C1 segment of cervical spinal cord (tissue), 14 donors: ENCODE data around the gene CALHM4.

Experiments
- DNase-seq, 14 donors: peaks; one replicate each; lab custom pipeline; 2025; lab: John Stamatoyannopoulos, UW

CALHM4 gene, protein sequence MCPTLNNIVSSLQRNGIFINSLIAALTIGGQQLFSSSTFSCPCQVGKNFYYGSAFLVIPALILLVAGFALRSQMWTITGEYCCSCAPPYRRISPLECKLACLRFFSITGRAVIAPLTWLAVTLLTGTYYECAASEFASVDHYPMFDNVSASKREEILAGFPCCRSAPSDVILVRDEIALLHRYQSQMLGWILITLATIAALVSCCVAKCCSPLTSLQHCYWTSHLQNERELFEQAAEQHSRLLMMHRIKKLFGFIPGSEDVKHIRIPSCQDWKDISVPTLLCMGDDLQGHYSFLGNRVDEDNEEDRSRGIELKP

DNA sequence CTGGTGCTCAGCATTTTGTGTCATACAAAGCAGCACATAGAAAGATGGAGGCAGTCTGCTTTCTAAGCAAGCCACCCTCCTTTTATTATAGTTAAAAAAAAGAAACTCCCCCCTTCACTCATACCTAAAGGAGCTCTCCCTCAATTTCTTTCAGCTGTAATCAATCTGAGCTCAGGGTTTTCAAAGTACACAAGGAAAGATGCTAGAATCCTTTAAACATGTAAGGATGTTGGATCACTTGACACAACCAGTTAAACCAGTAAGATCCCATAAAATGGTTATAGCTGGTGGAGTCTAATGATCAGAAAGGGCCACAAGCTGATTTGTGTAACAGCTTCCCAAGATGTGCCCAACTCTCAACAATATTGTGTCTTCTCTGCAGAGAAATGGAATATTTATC, at the start of gene CALHM4:
TSS of gene CALHM4 (plus strand) at position 301 of the 400 bp plus-strand sequence. CDS start at position 344, 43 bp downstream.
- DNase-seq = no peak

- DNase-seq = no peak
Observed at GRCh38 chr6:116507324-116507723, 46.2 kb upstream of the CALHM4 start.

DNA sequence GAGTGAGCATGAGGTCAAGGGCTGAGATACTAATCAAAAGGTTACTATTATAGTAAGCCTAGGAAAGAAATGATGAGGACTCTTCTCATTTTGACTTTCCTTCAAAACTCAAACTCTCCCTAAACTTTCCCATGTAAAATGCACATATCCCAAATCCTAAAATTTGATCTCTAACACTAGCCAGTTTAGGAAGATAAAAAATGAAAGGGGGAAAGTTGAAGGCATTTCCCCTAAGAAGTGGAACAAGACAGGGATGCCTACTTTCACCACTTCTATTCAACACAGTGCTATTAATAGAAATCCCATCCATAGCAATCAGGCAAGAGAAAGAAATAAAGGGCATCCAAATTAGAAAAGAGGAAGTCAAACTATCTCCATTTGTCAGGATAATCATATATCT, 45.0 kb upstream of the CALHM4 start:
- no peak for DNase-seq

DNA sequence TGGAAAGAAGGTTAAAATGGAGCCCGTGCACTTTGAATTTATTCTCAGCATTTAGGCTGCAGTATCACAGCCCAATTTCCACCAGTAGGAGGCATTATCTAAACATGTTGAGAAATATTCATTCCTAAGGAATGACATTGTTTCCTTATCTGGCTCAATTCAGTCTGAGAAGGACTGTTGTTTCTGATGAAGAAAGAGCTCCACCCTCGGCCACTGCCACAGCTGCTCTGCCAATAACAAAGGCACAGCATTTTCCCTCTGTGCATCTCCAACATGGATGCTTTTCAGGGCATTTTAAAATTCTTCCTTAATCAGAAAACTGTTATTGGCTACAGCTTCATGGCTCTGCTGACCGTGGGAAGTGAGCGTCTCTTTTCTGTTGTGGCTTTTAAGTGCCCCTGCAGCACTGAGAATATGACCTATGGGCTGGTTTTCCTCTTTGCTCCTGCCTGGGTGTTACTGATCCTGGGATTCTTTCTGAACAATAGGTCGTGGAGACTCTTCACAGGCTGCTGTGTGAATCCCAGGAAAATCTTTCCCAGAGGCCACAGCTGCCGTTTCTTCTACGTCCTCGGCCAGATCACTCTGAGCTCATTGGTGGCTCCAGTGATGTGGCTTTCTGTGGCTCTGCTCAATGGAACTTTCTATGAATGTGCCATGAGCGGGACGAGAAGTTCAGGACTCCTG, 42.0 kb upstream of the CALHM4 start, which contains the start of gene CALHM5:
TSS of gene CALHM5 (plus strand) at position 216 of the 687 bp plus-strand sequence. CDS start at position 274, 58 bp downstream.
- peak in 2 of 14 donors; percentile 4 to 22 for DNase-seq

DNA sequence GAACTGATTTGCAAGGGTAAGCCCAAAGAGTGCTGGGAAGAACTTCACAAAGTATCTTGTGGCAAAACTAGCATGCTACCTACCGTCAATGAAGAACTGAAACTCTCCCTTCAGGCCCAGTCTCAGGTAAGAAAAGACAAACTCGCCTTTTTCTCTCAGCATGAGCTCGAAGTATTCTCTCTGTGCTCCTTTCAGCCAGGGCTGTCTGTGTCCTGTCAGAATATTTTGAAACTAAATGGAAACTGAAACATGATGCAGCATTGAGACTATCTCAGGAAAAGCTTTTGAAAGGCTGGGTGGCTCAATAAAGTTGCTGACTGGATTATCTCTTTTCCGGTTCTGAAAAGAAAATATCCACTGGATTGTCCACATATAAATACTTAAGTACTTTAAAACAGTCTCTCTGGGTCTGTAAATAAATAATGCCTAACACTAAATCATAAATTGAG, 41.4 kb upstream of the CALHM4 start:
- no peak for DNase-seq

GRCh38 chr6:116512734-116513133, 40.8 kb upstream of the CALHM4 start:
- DNase-seq = no peak

- no peak for DNase-seq
Observed at GRCh38 chr6:116513224-116513875, 40.2 kb upstream of the CALHM4 start.

GRCh38 chr6:116514111-116514510, 39.4 kb upstream of the CALHM4 start:
- no peak for DNase-seq

DNA sequence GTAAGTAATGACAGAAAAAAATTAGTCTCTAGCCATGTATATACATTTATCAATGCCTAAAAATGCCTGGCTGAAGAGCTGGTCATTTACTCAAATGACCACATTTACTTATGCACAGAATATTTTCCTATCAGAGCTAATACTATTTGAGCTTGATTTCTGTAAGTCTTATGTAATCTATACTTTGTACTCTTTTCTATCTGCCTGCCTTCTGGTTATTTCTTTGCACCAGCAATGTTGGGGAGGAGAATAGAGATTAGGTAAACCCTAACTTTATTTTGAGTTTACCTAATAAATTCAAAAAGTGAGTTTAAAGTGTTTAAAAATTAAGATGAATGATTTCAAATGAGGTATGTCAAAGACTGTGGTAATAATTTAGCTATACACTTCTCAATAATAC, 38.4 kb upstream of the CALHM4 start:
- no peak for DNase-seq

DNA sequence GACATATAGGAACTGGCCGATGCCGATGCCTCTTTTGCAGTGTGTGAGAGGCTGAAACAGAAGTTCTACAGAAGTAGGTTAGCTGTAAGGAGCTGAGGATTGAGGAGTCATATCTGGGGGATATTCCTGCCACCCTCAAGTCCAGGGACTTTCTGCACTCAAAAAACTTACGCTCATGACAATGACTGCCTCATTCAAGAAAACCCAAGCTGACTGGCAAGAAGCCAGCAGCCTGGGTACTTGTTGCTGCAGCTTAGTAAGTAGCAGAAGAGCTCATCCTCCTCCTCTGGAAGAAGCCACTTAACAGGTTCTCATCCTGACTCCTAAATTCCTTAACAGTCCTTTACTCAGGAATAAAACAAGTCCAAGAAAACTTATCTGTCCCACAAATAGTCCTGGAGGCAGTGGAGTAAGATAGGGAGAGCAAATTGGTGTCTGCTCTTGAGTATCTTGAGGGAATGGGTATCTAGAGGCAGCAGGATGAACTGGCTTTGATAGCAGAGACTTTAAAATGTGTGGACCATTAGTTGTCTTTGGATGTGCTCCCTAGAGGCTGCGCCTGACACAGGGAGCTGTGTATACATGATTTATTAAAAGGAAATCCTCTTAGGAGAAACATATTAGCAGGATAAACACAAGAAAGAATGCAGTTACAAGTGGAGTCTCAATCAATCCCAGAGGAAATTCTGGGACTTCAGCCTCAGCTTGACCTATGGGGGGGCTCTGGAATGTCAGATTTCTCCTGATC, 34.8 kb upstream of the CALHM4 start:
- no peak for DNase-seq

DNA sequence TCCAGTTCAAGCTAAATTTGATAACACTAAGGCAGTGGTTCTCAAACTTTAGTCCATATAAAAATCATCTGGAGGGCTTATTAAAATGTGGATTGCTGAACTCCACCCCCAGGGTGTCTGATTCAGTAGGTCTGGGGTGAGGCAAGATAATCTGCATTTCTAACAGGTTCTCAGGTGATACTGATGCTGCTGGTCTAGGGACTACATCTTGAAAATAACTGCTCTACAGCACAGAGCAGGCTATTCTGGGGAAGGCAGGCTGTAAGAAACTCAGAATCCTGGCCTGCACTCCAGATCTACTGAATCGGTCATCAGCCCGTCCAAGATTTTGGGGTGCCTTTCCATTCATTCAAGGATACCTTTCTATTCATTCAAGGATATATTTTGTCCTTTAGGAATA, 30.7 kb upstream of the CALHM4 start:
- DNase-seq = no peak

DNA sequence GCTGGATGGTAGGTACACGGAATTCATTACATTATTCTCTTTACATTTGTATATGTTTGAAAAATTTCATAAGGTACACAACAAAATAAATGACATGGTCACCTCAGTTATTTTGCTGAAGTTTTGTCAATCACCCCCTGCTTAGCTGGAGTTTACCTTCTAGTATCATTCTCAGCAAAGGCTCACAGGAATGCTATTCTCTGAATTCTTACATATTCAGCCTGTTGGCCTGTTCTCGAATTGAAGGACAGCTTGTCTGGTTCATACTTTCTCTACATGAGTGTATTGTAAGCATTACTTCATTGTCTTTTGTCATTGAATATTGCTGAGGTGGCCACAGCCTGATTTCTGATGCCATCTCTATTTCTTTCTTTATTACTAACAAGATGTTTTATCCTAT, 29.3 kb upstream of the CALHM4 start:
- no peak for DNase-seq

DNA sequence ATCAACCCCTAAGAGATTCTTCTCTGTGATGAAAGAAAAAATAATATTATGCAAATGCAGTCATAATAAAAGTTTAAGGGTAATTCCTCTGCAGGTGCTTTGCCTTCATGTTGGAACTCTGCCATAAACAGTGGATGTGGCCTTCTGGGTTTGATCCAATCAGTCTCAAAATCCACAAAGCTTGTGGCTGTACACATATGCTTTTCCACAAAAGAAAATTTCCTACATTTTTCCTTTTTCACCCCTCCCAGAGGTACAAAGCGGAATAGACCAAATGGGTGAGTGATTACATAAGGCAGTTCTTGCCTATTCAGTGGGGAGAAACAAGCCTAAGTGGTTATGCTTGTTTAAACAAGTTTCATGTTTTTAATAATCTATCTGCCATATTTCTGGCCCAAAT, 25.4 kb upstream of the CALHM4 start:
- no peak for DNase-seq

GRCh38 chr6:116528780-116529179, 24.8 kb upstream of the CALHM4 start:
- DNase-seq = no peak

GRCh38 chr6:116529466-116530290, 23.9 kb upstream of the CALHM4 start:
- no peak for DNase-seq

GRCh38 chr6:116530436-116530835, 23.1 kb upstream of the CALHM4 start:
- DNase-seq = no peak

- DNase-seq = peak in 3 of 14 donors; percentile 1 to 23 (median 1)
Observed at GRCh38 chr6:116531675-116532570, 21.6 kb upstream of the CALHM4 start.

DNA sequence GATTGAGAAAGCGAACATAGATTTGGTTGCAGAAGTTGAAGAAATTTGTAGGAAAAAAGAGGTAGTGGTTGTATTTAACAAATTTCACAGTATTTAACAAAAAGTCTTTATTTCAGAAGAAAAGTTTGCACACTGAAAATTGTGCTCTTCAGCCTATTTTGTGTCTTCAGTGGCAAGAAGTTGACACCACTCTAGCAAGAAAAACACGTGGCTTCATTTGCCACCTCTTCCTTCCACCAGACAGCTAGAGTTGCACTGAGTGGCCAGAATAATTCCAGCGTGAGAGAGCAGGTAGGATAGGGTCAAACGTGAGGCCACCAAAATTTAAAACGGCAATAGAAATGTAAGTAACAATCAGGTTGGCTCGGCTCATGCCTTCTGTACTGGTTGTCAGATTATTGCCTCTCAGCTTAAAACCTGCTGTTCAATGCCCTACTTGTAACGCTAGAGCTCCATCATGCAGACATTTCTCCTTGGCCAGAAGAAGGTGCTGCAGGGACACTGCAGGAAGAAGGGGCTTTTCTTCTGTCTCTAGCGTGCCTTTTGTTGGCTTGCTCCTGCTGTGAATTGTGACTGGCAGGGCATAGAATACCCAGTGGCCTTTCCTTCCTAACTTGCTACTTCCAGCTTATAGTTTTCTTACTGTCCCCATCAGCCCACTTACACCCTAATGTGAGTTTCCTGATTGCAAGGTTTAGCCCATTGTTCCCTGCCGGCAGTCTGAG, 20.2 kb upstream of the CALHM4 start:
- peak in 1 of 14 donors; percentile 4 for DNase-seq

DNA sequence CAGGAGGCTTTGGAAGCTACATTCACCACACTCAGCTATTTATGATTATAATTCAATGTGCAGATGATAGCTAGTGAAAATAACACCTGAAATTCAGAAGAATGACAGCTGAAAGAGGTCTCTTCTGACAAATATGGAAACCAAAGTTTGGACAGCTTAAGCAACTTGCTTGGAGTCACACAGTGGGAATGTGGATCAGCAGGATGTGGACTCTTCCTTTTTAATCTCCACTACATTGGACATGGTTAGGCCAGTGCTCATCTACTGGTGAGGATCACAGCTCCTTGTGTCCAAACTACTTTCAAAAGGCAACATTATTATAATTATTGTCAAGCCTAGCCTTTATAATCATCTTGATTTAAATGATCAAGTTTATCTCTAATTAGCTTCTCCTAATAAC, 18.4 kb upstream of the CALHM4 start:
- DNase-seq = no peak
